Testis (tissue), 2 donors: ENCODE data around the gene EXOSC5.

ENCODE experiments used
- POLR2A ChIP-seq: fragments of 450-650 bp; IDR thresholded peaks from one replicate; pipeline ENCODE4 v1.6.1; 2017; ENCODE audit warnings: antibody characterized with exemption, mild to moderate bottlenecking, moderate library complexity
- TF ChIP-seq, protein P1 (sequence below), 3 experiments: fragments of 450-650 bp in 2 of 3; fragments of 200-600 bp in 1 of 3; sonication (generic) in 1 of 3; IDR thresholded peaks; one replicate each; pipeline ENCODE4 v1.5.1; 2016 to 2019; ENCODE audit warnings: antibody characterized with exemption in 3 of 3, mild to moderate bottlenecking in 2 of 3, moderate library complexity in 1 of 3

DNA sequence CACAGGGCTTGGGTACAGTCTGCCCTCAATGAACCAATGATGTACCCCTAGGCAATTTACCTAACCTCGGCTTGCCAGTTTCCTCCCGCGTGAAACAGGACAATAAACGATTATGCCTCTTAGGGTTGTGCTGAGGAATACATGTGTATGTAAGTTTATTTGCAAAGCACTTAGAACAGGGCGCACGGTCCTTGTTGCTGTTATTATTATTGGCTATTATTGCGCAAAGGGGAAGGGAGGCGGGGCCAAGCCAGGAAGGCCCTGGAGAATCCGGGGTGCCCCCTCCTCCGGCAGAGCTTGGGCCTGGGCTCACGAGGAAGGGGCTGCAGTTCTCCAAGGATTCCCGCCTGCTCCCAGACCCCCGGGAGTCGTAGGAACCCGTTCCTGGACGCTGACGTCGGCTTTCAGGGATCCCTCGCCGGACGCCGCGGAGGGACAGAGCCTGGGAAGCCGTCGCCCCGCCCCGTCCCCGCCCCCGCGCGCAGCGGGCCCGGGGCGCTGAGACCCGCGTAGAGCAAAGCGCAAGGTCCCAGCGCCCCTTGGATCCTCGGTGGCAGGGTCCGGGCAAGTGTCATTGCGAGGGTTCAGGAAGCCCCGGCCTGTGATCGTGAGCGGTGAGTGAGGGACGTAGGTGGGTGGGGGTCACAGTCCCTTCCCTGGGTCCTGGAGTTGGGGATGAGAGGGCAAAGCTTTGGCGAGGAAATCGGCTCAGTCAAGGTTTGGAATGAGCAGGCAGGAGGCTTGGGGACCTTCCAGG, 20.7 kb downstream of the EXOSC5 start, which contains the start of gene TMEM91:
- TF ChIP-seq, protein P1, sequence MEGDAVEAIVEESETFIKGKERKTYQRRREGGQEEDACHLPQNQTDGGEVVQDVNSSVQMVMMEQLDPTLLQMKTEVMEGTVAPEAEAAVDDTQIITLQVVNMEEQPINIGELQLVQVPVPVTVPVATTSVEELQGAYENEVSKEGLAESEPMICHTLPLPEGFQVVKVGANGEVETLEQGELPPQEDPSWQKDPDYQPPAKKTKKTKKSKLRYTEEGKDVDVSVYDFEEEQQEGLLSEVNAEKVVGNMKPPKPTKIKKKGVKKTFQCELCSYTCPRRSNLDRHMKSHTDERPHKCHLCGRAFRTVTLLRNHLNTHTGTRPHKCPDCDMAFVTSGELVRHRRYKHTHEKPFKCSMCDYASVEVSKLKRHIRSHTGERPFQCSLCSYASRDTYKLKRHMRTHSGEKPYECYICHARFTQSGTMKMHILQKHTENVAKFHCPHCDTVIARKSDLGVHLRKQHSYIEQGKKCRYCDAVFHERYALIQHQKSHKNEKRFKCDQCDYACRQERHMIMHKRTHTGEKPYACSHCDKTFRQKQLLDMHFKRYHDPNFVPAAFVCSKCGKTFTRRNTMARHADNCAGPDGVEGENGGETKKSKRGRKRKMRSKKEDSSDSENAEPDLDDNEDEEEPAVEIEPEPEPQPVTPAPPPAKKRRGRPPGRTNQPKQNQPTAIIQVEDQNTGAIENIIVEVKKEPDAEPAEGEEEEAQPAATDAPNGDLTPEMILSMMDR (IDR thresholded peaks at IDR 0.05), result no peak
- TF ChIP-seq POLR2A, result no peak
